ENCODE results near the gene TMEM117.
"Not testable (repeated sequence)": the region's sequence is repeated elsewhere in the genome, so short reads cannot be mapped to it uniquely, and the experiment has no call there.

Gene TMEM117

DNA sequence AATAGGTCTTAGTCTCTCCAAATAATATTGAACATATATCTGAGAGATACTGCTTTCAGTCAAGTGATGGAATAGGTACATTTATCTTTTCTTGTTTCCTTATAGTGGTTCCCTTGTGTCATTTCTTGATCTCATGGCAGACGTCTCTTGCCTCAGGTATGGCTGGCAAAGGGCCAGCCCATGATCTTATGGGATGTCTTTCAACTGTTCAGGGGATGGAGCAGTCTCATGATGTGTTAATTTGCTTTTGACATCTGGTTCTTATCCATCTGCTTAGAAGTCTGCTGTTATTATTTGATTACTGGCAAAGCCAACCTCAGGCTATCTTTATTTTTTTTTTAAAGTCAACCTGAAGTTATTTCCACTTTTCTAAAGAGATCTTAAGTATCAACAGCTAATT is 262.9 kb downstream of the TMEM117 start:
- DNase-seq (ENCODE audit: low read depth in 3 of 3), result no peak

DNA sequence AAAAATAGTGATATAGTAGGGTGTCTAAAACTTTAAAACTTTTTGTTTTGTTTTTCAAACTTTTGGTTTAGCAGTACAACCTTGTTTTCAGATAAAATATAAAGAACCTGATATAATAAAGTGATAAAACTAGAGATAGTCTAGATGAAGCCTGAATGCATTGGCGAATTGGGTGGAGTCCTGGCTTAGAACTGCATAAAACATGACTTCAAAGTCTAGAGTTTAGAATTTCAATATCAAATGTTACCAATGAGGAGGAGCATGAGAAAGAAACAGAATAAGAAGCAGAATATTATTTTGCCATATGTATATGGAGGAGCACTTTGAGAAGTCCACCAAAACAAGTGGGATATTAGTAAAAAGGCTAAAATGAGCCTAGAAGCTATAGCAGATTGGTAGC is 263.6 kb downstream of the TMEM117 start:
- no peak for DNase-seq (ENCODE audit: low read depth in 3 of 3)

DNA sequence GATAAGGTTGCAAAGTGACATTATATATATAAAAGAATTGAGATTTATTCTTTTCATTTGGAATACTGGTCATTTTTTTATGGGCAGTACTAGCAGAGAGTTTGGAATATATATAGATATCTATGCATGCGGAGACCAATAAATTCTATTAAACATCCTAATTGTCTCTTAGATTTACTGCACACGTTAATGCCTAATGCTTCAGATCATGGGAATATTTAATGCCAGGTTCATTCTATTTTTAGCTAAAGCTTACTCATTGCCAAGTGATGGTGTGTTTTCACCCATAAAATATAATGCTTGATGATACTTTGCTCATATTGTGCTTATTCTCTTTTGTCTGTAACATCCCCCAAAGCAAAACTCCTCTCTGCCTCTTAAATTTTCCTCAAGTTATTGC is 264.4 kb downstream of the TMEM117 start:
- no peak for DNase-seq (ENCODE audit: low read depth in 3 of 3)

DNA sequence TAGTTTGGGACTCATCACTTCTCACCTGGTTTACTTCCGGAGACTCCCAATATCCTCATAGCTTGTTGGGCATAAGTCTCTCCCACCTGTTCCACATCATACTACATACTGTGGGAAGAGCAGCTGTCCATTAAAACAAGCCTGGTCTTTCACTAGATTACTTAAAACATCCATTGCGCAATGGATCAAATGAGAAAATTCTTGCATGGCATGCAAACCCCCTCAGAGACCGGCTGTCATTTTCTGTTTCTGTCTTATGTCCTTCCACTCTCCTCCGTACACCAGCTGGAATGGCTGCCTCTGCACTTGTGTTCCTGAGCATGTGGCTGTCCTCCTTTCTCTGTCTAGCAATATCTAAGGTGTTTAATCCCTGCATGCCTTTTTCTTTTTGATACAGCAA is 265.6 kb downstream of the TMEM117 start:
- no peak for DNase-seq (ENCODE audit: low read depth in 3 of 3)

DNA sequence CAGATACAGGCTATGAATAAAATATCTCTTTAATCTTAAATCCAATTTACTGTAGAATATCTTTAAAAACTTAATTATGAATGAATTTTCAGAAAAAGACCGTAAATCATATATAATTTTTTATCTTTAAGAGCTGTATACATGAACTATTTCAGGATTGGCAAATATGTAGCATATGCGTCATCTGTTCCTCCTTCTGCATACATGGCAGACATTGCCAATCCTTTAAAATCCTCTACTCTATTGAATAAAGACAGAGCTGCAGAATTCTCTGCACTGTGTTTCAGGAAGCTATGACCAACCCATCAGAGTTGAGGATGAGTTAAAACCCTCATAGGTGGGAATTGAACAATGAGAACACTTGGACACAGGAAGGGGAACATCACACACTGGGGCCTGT is 279.0 kb downstream of the TMEM117 start:
- no peak for DNase-seq (ENCODE audit: low read depth in 3 of 3)

DNA sequence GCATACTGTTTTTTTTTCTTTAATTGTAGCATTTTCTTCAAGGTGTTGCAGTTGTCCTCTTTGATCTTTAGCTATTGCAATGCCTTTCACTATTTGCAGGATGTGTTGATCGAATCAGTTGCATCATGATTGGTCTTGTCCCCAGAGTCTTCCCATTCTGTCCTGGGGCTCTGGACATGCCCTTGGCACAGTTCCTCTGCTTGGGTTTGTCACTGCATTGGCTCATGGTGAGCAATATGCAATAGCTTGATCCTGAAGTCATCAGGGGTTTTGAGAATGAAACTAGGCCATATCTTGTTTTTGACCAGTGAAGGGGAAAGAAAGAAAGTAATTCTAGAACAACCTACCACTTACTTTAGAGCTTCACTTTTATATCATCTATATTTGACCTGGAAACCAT is 281.5 kb downstream of the TMEM117 start:
- no peak for DNase-seq (ENCODE audit: low read depth in 3 of 3)

DNA sequence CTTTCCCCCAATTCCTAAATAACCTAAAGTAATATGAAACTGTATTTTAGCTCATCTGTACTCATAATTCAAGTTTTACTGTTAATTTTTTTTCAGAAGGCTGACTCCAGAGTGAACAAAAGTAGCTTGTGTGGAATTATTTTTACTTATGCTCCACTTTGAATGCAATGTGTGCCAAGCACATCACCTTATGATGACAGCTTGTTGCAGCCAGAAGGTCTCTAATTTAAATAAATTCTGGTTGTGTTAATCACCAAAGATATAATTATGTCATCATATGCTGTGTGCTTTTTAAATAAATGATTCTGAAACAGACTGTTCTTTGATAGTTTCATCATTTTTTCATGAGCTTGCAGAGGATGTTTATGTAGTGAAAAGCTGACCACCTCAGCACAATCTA is 283.1 kb downstream of the TMEM117 start:
- DNase-seq (ENCODE audit: low read depth in 3 of 3), result no peak

DNA sequence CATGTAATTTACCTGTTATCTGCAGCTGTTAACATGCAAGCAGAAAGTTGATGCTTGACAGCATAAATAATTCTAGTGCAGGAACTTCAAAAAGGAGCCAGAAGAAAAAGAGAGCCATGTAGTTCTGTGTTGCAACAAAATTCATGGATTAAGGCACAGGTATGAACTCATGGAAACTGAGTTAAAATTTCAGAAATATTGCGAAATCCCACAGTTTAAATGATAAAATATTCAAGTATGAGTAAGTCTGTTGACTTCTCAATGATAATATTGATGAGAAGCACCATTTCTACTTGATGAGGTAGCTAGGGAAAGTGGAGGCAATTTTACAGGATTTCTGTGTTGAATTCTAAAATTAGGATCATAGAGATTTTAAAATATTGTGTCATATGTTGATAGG is 290.9 kb downstream of the TMEM117 start:
- DNase-seq (ENCODE audit: low read depth in 3 of 3), result no peak

DNA sequence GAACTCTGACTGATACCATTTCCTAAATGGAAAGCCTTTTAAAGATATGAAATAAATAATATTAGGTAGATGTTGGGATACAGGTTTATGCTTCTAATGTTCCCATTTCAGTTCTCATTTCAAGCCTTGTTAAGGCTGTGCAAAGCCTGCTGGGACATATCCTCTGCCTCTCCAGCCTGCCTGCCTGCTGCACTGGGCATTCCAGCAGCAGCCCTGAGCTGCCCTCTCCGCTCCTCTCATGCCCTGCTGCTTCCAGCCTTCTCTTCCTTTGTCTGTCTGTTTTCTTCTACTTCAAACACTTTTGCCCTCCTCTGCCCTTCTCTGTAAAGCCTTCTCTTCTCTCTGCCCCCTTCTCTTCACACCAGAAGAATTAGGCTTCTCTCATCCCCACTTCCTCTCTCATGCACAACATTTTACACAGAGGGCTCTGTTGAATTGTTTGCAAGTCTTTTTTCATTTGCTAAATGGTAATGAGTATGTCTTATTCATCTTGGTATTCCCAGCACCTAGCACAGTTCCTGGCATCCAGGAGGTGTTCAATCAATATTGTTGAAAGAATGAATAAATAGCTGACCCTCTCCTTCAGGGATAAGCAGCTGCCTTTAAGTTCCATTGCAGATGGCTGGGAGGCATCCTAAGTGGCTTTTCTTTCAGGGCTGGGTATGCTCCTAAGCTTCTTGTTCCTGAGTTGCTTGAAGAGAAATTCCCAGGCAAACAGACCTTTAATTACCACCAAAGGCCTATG is 292.3 kb downstream of the TMEM117 start:
- DNase-seq (ENCODE audit: low read depth in 3 of 3), result no peak

DNA sequence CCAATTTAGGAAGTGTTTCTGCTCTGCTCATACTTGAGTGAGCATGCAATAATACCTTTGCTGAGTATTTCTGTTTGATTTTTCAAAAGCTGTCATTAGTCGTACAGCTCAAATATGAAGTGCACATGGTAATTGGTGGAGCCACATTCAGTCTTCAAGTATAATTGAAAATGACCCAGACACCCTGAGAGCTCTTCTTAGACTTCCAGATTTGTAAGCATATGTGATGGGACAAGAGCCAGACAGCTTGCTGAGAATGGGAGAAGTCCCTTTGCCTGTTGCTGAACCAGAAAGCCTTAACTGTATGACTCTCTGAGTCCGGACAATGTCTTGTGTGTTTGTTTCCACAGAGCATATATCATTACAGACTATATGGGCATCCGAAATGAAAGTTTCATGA is 307.3 kb downstream of the TMEM117 start:
- no peak for DNase-seq (ENCODE audit: low read depth in 3 of 3)

DNA sequence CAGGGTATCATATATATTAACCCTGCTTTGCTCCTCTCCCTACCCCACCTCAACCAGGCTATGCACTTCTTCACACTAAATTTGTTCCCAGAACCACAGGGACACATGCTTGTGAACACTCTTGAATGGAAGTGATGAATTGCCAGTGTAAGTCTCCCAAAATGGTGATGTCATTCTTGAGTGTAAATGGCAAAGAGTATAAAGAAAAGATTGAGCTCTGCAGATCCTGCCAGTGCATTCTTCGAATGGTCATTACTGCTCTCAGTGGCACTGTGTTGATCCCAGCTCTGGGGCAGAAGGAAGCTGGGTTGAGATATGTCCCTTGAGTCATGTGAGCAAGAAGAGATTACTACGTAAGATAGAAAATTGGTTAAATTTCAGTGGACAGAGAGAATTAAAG is 313.1 kb downstream of the TMEM117 start:
- DNase-seq (ENCODE audit: low read depth in 3 of 3), result no peak

DNA sequence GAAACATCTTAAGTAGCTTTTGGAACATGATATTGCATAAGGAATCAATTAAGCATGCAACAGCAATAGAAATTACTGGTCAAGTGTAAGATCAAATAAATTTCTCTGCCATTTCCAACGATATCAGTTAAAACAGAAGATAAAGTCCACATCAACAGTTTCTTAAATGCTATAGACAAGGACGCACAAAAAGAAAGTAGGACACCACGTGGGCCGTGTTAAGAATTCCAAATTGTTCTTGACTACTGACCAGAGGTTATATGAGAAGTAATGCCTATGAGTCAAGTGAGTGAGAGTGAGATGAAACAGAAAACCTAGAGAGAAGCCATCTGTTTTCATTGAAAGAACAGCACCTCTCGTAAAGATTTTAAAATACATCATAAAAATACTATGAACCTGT is 318.2 kb downstream of the TMEM117 start:
- DNase-seq (ENCODE audit: low read depth in 3 of 3), result no peak

DNA sequence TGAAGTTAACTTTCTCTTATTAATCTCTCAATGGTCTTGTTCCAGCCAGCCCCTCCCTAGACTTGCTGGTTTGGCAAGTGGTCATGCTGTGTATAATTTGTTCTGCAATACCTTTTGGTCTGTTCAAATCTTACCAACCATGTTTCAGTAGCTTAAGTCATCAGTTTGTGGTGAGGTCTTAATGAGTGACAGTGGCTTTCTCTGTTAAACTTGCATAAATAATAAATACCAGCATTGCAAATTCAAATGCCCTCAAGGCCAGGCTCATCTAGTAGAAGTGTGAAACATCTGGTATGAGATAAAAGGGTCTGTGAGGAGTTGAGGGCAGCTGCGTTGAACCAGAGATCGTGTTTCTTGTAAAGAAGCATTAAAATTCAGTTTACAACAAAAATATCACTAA is 319.5 kb downstream of the TMEM117 start:
- DNase-seq (ENCODE audit: low read depth in 3 of 3), result no peak

DNA sequence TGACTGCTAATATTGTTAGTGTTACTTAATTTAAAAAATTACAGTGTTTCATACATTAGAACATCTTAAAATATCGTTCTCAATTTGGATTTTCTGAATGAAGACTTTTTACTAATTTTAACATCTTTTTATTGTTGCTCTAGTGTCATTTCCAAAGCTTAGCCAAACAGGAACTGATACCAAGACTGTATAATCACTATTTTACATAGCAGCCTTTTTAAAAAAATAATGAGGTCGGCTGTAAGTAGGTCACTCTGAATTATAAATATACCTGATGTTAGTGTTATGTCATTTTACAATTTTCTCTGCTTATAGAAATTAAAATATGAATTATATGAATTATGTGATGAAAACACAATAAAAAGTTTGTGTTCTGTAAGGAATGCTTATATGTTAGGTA is 321.5 kb downstream of the TMEM117 start:
- DNase-seq (ENCODE audit: low read depth in 3 of 3), result no peak

DNA sequence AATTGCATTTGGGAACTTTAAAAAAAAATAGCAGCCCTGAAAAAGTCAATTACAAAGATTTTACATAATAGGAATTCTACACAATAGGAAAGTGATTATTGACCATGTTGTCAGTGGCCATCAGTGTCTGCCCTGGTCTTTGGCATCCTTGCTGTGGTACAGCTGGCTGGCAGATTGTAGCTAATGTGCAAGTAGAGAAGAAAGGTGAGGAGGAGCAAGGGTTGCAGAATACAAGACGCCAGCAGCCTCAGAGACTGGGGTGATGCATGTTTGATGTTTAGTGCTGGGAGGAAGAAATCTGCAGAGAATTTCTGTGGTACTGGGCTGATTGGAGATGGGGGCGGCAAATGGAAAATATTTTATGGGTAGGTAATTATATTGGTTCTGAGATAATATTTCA is 322.9 kb downstream of the TMEM117 start:
- no peak for DNase-seq (ENCODE audit: low read depth in 3 of 3)

DNA sequence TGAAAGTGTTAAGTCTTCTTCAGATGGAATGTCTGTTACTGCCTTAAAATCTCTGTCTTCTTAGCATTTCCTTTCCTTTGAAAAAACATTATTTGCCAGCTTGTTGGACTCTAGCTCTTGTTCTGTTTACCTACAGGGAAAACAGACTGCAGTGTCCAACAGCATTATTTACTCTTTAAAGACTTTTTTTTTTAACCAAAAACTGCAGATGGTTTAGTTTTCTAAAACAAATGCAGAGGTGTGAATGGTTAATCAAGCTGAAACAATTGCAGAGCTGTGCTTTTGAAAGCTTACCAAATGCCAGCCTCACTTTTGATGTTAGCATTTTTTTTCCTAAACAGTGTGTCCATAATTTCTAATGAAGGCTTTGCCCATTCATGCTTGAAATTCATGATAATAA is 323.3 kb downstream of the TMEM117 start:
- no peak for DNase-seq (ENCODE audit: low read depth in 3 of 3)

DNA sequence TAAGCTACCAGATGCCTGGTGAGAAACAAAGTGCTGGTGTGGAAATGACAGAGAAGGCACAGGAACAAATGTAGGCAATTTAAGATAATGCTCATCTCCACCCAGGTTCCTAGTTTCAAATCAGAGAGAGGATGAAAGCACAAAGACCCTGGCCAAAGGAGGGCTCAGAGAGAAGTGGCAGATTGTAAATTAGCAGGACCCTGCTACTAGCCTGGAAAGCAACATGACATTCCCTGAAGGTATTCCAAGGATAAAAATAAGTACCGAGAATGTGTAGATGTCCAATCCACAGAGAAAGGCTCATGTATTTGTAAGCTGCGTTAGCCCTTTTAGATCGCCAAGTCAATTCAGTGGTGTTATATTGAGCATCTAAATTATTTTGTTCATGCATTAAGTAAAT is 324.0 kb downstream of the TMEM117 start:
- DNase-seq (ENCODE audit: low read depth in 3 of 3), result no peak

DNA sequence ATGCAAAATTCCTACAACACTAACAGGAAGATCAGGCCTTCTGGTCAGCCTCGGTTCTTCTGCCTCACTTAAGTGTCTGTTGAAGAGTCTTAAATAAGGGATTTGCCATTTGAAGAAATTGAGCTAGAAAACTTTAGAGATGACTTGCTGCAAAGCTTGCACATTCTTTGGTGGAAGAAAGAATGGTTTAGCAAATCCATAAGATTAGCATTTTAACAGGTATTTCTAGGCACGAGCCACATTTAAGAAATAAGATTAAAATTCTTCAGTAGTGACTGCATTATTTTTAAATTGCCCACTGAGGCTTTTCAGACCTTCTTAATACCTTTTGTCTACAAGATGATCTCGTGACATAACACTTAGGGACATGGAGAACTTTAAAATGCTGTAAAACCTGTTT is 327.1 kb downstream of the TMEM117 start:
- no peak for DNase-seq (ENCODE audit: low read depth in 3 of 3)

DNA sequence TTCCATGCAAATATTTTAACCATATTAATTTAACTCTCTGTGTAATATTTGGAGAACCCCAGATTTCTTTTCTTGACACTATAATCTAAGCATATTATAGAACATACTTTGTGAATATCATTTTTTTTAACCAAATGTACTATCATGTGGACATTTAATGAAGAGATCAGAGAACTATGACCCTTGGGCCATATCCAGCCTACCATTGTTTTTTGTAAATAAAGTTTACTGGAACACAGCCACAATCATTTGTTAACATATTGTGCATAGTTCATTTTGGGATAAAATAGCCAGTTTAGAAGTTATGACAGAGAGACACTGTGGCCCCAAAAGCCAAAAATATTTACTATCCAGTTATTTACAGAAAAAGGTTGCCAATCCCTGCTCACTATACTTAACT is 338.2 kb downstream of the TMEM117 start:
- DNase-seq (ENCODE audit: low read depth in 3 of 3), result no peak

DNA sequence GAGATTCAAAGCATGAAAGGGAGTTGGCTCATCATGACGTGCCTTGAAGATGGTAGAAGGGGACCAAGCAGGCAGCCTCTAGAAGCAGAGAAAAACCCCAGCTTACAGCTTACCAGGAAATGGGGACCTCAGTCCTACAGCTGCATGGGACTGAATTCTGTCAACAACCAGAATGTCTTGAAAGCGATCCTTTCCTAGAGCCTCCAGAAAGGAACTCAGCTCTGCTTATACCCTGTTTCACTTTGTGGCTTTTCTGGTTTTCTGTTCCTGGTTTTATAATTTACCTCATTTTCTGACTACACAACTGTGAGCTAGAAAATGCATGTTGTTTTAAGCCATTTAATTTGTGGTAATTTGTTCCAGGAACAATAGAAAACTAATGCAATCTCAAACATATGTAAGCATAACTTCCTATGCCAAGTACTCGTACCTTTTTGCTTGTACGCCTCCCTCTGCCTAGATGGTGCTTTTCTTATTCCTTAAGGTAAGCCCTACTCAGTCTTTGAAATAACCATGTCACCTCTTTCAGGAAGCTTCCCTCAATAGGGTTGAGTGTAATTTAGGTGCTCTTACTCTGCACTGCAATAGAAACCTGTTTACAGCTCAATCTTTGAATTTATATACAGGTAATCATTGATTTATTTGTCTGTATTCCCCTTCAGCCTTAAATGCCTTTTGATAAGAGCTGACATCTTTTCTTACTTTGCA is 348.8 kb downstream of the TMEM117 start:
- DNase-seq (ENCODE audit: low read depth in 3 of 3), result no peak

DNA sequence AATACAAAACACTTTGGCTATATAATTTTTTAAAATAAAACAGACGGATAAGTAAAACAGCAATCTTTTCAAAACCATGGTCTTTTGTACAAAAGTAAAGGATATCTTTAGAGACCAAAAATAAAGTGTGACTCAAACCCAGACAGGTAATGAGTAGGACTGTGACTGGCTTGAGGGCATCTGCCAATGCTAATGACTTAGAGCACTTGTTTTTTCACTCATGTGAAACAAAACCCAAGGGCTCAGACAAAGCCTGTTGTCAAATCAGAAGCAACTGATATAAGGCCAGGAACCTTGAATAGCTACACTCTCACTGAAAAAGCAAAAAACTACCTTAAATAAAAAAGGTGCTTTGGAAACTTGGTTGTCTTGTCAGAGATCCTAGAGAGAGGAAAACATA is 357.4 kb downstream of the TMEM117 start:
- DNase-seq (ENCODE audit: low read depth in 3 of 3), result no peak

DNA sequence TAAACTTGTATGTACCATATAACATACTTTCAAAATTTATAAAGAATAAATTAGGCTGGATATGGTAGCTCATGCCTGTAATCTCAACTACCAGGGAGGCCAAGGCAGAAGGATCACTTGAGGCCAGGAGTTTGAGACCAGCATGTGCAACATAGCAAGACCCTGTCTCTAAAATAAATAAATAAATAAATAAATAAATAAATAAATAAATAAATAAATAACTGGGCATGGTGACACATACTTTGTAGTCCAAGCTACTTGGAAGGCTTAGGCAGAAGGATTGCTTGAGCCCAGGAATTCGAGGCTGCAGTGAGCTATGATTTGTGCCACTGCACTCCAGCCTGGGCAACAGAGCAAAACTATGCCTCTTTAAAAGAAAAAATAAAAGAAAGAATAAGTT is 359.8 kb downstream of the TMEM117 start:
- DNase-seq (ENCODE audit: low read depth in 3 of 3), result not testable (repeated sequence)

DNA sequence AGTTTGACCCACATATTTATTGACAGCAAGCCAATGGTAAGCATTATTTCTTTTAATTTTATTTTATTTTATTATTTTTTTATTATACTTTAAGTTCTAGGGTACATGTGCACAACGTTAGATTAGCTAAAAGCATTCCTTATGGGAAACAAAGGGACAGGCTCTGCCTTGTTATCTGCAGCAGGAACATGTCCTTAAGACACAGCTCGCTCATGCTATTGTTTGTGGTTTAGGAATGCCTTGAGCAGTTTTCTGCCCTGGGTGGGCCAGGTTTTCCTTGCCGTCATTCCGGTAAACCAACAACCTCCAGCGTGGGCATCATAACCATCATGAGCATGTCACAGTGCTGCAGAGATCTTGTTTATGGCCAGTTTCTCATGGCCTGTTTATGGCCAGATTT is 370.2 kb downstream of the TMEM117 start:
- DNase-seq (ENCODE audit: low read depth in 3 of 3), result no peak

All from stimulated activated CD4-positive, alpha-beta T cell treated with anti-CD3 and anti-CD28 coated beads, TNF-alpha, amount 100 ng/mL, for 24 hours (primary cell).